Endothelial cell of umbilical vein (primary cell): ENCODE measurements around the gene NFU1. TPM values are rescaled to one million over a fixed set of nuclear protein-coding genes. Genes with fewer than 3 reads are reported as not detected.

Experiments
- BruUV-seq: library from RNA; stranded (reverse); fragments of 400-500 nt; replicated peaks from 2 replicates; lab custom pipeline; 2021; lab: Mats Ljungman, UMichigan
- CTCF ChIA-PET: fragments of 300-600, 350-600 bp; sonication (Branson Sonifier 250); formaldehyde crosslinking; loops from one replicate; lab custom pipeline; 2021; ENCODE audit warnings: antibody characterized with exemption, inconsistent platforms; lab: Charles Lee
- POLR2A ChIA-PET: fragments of 300-600, 350-600 bp; sonication (Branson Sonifier 250); formaldehyde crosslinking; loops from one replicate; lab custom pipeline; 2021; ENCODE audit warnings: antibody characterized with exemption, inconsistent platforms; lab: Charles Lee
- DNase-seq: peaks from one replicate; pipeline ENCODE4 v3.0.0-alpha.2; 2011; ENCODE audit warnings: low read depth, low spot score
- FAIRE-seq: peaks from 2 replicates; lab custom pipeline; 2011; peaks lifted over from hg19 to GRCh38; lab: Jason Lieb, UNC
- H2AFZ ChIP-seq: 2 replicates; pipeline ENCODE4 v1.6.0; 2012; ENCODE audit warnings: low read depth, low read length, control low read depth, inconsistent platforms
- H3K27ac ChIP-seq: 2 replicates; pipeline ENCODE4 v1.5.1; 2011; ENCODE audit warnings: low read depth, mild to moderate bottlenecking, control low read depth, low read length, moderate library complexity; ENCODE audit not compliant: insufficient read depth
- H3K27me3 ChIP-seq, 2 experiments: 2 replicates each; pipeline versions ENCODE4 v1.6.0 to v1.6.1; 2011; ENCODE audit warnings: low read length in 2 of 2, mixed read lengths in 1 of 2; ENCODE audit not compliant: control insufficient read depth in 2 of 2, insufficient read depth in 2 of 2
- H3K36me3 ChIP-seq, 2 experiments: 2 replicates in 1 of 2; 3 replicates in 1 of 2; pipeline ENCODE4 v1.5.1; 2011; ENCODE audit warnings: low read length in 2 of 2, mild to moderate bottlenecking in 1 of 2, moderate library complexity in 1 of 2; ENCODE audit not compliant: control insufficient read depth in 2 of 2, insufficient read depth in 2 of 2; ENCODE audit errors: extremely low read depth in 1 of 2
- H3K4me1 ChIP-seq: 3 replicates; pipeline ENCODE4 v1.5.1; 2011; ENCODE audit warnings: mild to moderate bottlenecking, low read length; ENCODE audit not compliant: control insufficient read depth, insufficient read depth; ENCODE audit errors: extremely low read depth
- H3K4me2 ChIP-seq: 2 replicates; pipeline ENCODE4 v1.6.1; 2011; ENCODE audit warnings: low read length, control low read depth, mixed read lengths; ENCODE audit not compliant: insufficient read depth
- H3K4me3 ChIP-seq, 3 experiments: fragments of 200-600 bp in 1 of 3; sonication (generic), shearing (Covaris generic) in 1 of 3; replicated peaks in 1 of 3; 2 replicates each; pipeline ENCODE4 v1.5.1; 2011 to 2016; ENCODE audit warnings: control low read depth in 3 of 3, low read length in 3 of 3, mild to moderate bottlenecking in 2 of 3, inconsistent platforms in 1 of 3, low read depth in 1 of 3, moderate library complexity in 1 of 3; ENCODE audit not compliant: insufficient read depth in 1 of 3
- H3K79me2 ChIP-seq: 2 replicates; pipeline ENCODE4 v1.6.0; 2012; ENCODE audit warnings: low read length, inconsistent platforms; ENCODE audit not compliant: control insufficient read depth, insufficient read depth
- H3K9ac ChIP-seq: replicated peaks from 2 replicates; pipeline ENCODE3; 2011; ENCODE audit warnings: low read length, control low read depth; ENCODE audit not compliant: insufficient read depth; ENCODE audit errors: extremely low read depth
- H3K9me1 ChIP-seq: replicated peaks from 3 replicates; pipeline ENCODE4 v1.6.0; 2011; ENCODE audit warnings: mild to moderate bottlenecking, low read length; ENCODE audit not compliant: control insufficient read depth, insufficient read depth; ENCODE audit errors: extremely low read depth
- H3K9me3 ChIP-seq: replicated peaks from 2 replicates; pipeline ENCODE4 v1.5.1; 2012; ENCODE audit warnings: low read length, inconsistent platforms; ENCODE audit not compliant: control insufficient read depth, insufficient read depth
- H4K20me1 ChIP-seq: replicated peaks from 2 replicates; pipeline ENCODE3; 2011; ENCODE audit warnings: mild to moderate bottlenecking, low read length; ENCODE audit not compliant: control insufficient read depth, insufficient read depth; ENCODE audit errors: extremely low read depth
- EZH2 ChIP-seq: IDR thresholded peaks from 2 replicates; pipeline ENCODE4 v1.6.1; 2012; ENCODE audit warnings: borderline replicate concordance, low read depth, mild to moderate bottlenecking, moderate library complexity, low read length, inconsistent platforms; ENCODE audit not compliant: severe bottlenecking
- FOS ChIP-seq: IDR thresholded peaks from 2 replicates; pipeline ENCODE4 v1.6.1; 2011; ENCODE audit warnings: mild to moderate bottlenecking, low read length, moderate library complexity, borderline replicate concordance; ENCODE audit not compliant: insufficient read depth
- GATA2 ChIP-seq: IDR thresholded peaks from 2 replicates; pipeline ENCODE4 v1.7.0; 2011; ENCODE audit warnings: low read depth, mild to moderate bottlenecking, moderate library complexity, mixed read lengths, low read length; ENCODE audit not compliant: insufficient read length, insufficient read depth
- JUN ChIP-seq: IDR thresholded peaks from 2 replicates; pipeline ENCODE4 v1.6.1; 2011; ENCODE audit warnings: borderline replicate concordance, low read depth; ENCODE audit not compliant: insufficient read length, insufficient read depth
- MYC ChIP-seq: IDR thresholded peaks from one replicate; pipeline ENCODE4 v1.6.1; 2011; ENCODE audit warnings: mild to moderate bottlenecking, low read depth, low read length
- POLR2A ChIP-seq: IDR thresholded peaks from 2 replicates; pipeline ENCODE4 v1.6.1; 2012; ENCODE audit warnings: low read depth, mild to moderate bottlenecking, control low read depth, low read length
- POLR2AphosphoS5 ChIP-seq: IDR thresholded peaks from 2 replicates; pipeline ENCODE4 v1.6.1; 2012; ENCODE audit warnings: low read depth, mild to moderate bottlenecking, control low read depth, low read length, moderate library complexity; ENCODE audit not compliant: insufficient read depth
- dilution Hi-C: fragments of 300-500 bp; cut with MboI; formaldehyde crosslinking; loops from one replicate; pipeline ENCODE4 v1.15.0; 2019; ENCODE audit warnings: low sequenced_read_pairs; ENCODE audit not compliant: extremely low pct_ligation_motif_present
- intact Hi-C: fragments of 100-400 bp; cut with micrococcal nuclease; formaldehyde crosslinking; loops from one replicate; pipeline ENCODE4 v1.10.0; 2022
- polyA plus RNA-seq, 4 experiments: library from polyadenylated mRNA; depleted of rRNA in 3 of 4; stranded (reverse) in 3 of 4; unstranded in 1 of 4; fragments of >200 nt; gene quantifications; 2 replicates each; pipeline versions ENCODE4 v1.2.1 to v1.2.3, GENCODE V29; 2011 to 2012; ENCODE audit warnings: missing spikeins in 1 of 4
- total RNA-seq: library from RNA; stranded (reverse); gene quantifications from 2 replicates; pipeline ENCODE4 v1.2.3, GENCODE V29; 2021
- TF ChIP-seq, protein P1 (sequence below), 2 donors: IDR thresholded peaks; 1 replicate in 1 of 2; 2 replicates in 1 of 2; pipeline ENCODE4 v1.5.1; 2011; ENCODE audit warnings: low read length in 2 of 2, mild to moderate bottlenecking in 2 of 2, moderate library complexity in 2 of 2, control low read depth in 1 of 2, inconsistent platforms in 1 of 2, low read depth in 1 of 2; ENCODE audit not compliant: insufficient read depth in 1 of 2; ENCODE audit errors: extremely low read depth in 1 of 2
- TF ChIP-seq, protein P2 (sequence below): IDR thresholded peaks from 2 replicates; pipeline ENCODE4 v1.6.1; 2011; ENCODE audit not compliant: insufficient read depth, insufficient read length

Gene NFU1
- total and polyA plus RNA-seq, 2 donors (not counting 3 experiments of a cell fraction or from before 2014, with no cell fraction given) = 19.6 to 49.7 TPM

DNA sequence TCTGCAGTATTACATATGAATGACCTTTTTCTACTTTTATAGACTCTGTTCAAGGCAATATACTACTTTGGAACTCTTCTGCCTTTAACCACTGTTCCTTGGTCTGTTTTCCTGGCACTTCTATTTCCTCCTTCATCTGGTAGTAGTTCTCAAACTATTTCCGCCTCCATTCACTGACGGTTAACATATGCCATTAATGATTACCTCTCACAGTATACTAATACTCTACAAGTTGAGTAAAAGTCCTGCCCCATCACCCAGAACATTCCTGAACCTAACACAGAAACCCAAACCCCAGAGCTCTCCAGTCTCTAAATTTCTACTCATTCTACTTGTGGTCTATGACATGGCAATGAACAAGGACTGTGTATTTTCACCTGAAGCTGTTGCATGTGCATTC is 54.7 kb downstream of the NFU1 start:
- FAIRE-seq (no peak), DNase-seq (no peak)
- Histone ChIP-seq H3K27me3 (no peaks in the 10 kb centered on the region), H3K9me3 (no peaks in the 10 kb centered on the region), H3K4me1 (peaks cover 12% of the 10 kb centered on the region), H3K9ac (no peak overlapping the region), H3K79me2 (peaks cover 89% of the 10 kb centered on the region), H2AFZ (no peak overlapping the region), H3K36me3 (no peaks in the 10 kb centered on the region), H3K4me3 (no peak overlapping the region), H3K27ac (no peak overlapping the region), H3K4me2 (no peak overlapping the region), H4K20me1 (peaks cover 5% of the 10 kb centered on the region), H3K9me1 (no peaks in the 10 kb centered on the region)
- intact Hi-C loops (no loop called here), dilution Hi-C loops (no loop called here)
- ChIA-PET CTCF (interaction anchor here (1.1 kb wide), 1 partner anchor 10 kb away, joined by 3 read pairs; no protein-coding TSS in a partner anchor), POLR2A (no interaction called here)
- BruUV-seq = no TSS peak
- TF ChIP-seq, protein P1, sequence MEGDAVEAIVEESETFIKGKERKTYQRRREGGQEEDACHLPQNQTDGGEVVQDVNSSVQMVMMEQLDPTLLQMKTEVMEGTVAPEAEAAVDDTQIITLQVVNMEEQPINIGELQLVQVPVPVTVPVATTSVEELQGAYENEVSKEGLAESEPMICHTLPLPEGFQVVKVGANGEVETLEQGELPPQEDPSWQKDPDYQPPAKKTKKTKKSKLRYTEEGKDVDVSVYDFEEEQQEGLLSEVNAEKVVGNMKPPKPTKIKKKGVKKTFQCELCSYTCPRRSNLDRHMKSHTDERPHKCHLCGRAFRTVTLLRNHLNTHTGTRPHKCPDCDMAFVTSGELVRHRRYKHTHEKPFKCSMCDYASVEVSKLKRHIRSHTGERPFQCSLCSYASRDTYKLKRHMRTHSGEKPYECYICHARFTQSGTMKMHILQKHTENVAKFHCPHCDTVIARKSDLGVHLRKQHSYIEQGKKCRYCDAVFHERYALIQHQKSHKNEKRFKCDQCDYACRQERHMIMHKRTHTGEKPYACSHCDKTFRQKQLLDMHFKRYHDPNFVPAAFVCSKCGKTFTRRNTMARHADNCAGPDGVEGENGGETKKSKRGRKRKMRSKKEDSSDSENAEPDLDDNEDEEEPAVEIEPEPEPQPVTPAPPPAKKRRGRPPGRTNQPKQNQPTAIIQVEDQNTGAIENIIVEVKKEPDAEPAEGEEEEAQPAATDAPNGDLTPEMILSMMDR (IDR thresholded peaks at IDR 0.05; ENCODE audit: extremely low read depth in 1 of 2, insufficient read depth in 1 of 2, low read depth in 1 of 2, low read length in 2 of 2) = no peak
- no peak for TF ChIP-seq POLR2AphosphoS5
- no peak for TF ChIP-seq MYC
- TF ChIP-seq, protein P2, sequence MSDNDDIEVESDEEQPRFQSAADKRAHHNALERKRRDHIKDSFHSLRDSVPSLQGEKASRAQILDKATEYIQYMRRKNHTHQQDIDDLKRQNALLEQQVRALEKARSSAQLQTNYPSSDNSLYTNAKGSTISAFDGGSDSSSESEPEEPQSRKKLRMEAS = no peak
- TF ChIP-seq JUN = no peak
- TF ChIP-seq FOS = no peak
- no peak for TF ChIP-seq POLR2A
- TF ChIP-seq GATA2 = no peak
- TF ChIP-seq EZH2 = no peak
